ENCODE results near the gene SORCS3. TPM values are rescaled to one million over a fixed set of nuclear protein-coding genes. Genes with fewer than 3 reads are reported as not detected.

The SORCS3 gene
- total RNA-seq, 2 donors from 2014 or later, result 4.3 TPM; not detected in 1

GRCh38 chr10:105192146-105192545, 551.1 kb downstream of the SORCS3 start:
- WGBS, result 79% methylated on average over 4 of the region's 4 CpGs
- TF ChIP-seq POLR2AphosphoS5 (IDR thresholded peaks at IDR 0.05) (no peak), POLR2A (IDR thresholded peaks at IDR 0.05) (no peak), CTCF (IDR thresholded peaks at IDR 0.05) (no peak)

GRCh38 chr10:105192861-105193260, 551.8 kb downstream of the SORCS3 start:
- Histone ChIP-seq H3K36me3 (no peaks in the 10 kb centered on the region), H3K27ac (no peak overlapping the region), H3K9me3 (no peaks in the 10 kb centered on the region), H3K27me3 (replicated peaks; ENCODE audit: insufficient read depth) (no peaks in the 10 kb centered on the region), H3K4me1 (replicated peaks) (no peaks in the 10 kb centered on the region), H3K4me3 (no peak overlapping the region)
- intact Hi-C loops (cut with DNase I), result no loop called here
- 76% methylated on average over 2 of the region's 2 CpGs for WGBS
- TF ChIP-seq CTCF (IDR thresholded peaks at IDR 0.05), result no peak
- TF ChIP-seq POLR2AphosphoS5 (IDR thresholded peaks at IDR 0.05), result no peak
- TF ChIP-seq POLR2A (IDR thresholded peaks at IDR 0.05), result no peak
- DNase-seq (ENCODE audit: low spot score), result no peak

More at GRCh38 chr10:105192146-105192545, 551.1 kb downstream of the SORCS3 start:
- H3K4me1 ChIP-seq (replicated peaks), result no peaks in the 10 kb centered on the region
- no peaks in the 10 kb centered on the region for H3K27me3 ChIP-seq (replicated peaks; ENCODE audit: insufficient read depth)
- no peaks in the 10 kb centered on the region for H3K36me3 ChIP-seq
- intact Hi-C loops (cut with DNase I), result no loop called here
- H3K9me3 ChIP-seq, result no peaks in the 10 kb centered on the region
- H3K4me3 ChIP-seq, result no peak overlapping the region
- no peak overlapping the region for H3K27ac ChIP-seq
- no peak for DNase-seq (ENCODE audit: low spot score)

GRCh38 chr10:105195831-105196230, 554.7 kb downstream of the SORCS3 start:
- no peaks in the 10 kb centered on the region for H3K9me3 ChIP-seq
- WGBS, result 40% methylated on average over 4 of the region's 4 CpGs
- TF ChIP-seq POLR2AphosphoS5 (IDR thresholded peaks at IDR 0.05) (no peak), POLR2A (IDR thresholded peaks at IDR 0.05) (no peak), CTCF (IDR thresholded peaks at IDR 0.05) (no peak)
- H3K27me3 ChIP-seq (replicated peaks; ENCODE audit: insufficient read depth), result no peaks in the 10 kb centered on the region
- intact Hi-C loops (cut with DNase I), result no loop called here
- no peak overlapping the region for H3K27ac ChIP-seq
- H3K4me1 ChIP-seq (replicated peaks), result no peaks in the 10 kb centered on the region
- H3K4me3 ChIP-seq, result no peak overlapping the region
- DNase-seq (ENCODE audit: low spot score), result no peak
- no peaks in the 10 kb centered on the region for H3K36me3 ChIP-seq

GRCh38 chr10:105197598-105198364, 556.7 kb downstream of the SORCS3 start:
- Histone ChIP-seq H3K27ac (no peak overlapping the region), H3K9me3 (no peaks in the 10 kb centered on the region), H3K36me3 (no peaks in the 10 kb centered on the region), H3K4me3 (no peak overlapping the region), H3K4me1 (replicated peaks) (no peaks in the 10 kb centered on the region), H3K27me3 (replicated peaks; ENCODE audit: insufficient read depth) (no peaks in the 10 kb centered on the region)
- TF ChIP-seq POLR2AphosphoS5 (IDR thresholded peaks at IDR 0.05), result no peak
- no peak for TF ChIP-seq CTCF (IDR thresholded peaks at IDR 0.05)
- no peak for TF ChIP-seq POLR2A (IDR thresholded peaks at IDR 0.05)
- DNase-seq (ENCODE audit: low spot score), result no peak
- intact Hi-C loops (cut with DNase I), result no loop called here
- WGBS, result 57% methylated on average over 6 of the region's 6 CpGs

GRCh38 chr10:105206616-105207015, 565.5 kb downstream of the SORCS3 start:
- intact Hi-C loops (cut with DNase I), result no loop called here
- H3K36me3 ChIP-seq, result no peaks in the 10 kb centered on the region
- TF ChIP-seq POLR2A (IDR thresholded peaks at IDR 0.05), result no peak
- TF ChIP-seq CTCF (IDR thresholded peaks at IDR 0.05), result no peak
- TF ChIP-seq POLR2AphosphoS5 (IDR thresholded peaks at IDR 0.05), result no peak

More at GRCh38 chr10:105206616-105207015, 565.5 kb downstream of the SORCS3 start:
- no peaks in the 10 kb centered on the region for H3K27me3 ChIP-seq (replicated peaks; ENCODE audit: insufficient read depth)
- no peak overlapping the region for H3K27ac ChIP-seq
- no peak overlapping the region for H3K4me3 ChIP-seq
- no peak for DNase-seq (ENCODE audit: low spot score)
- no peaks in the 10 kb centered on the region for H3K9me3 ChIP-seq
- H3K4me1 ChIP-seq (replicated peaks), result no peaks in the 10 kb centered on the region
